ENCODE measurements around the gene TAF1D.
A peak's percentile ranks its signal among the peaks of the same experiment; 100 is the strongest.

The TAF1D gene

GRCh38 chr11:93720522-93720921 is 20.8 kb downstream of the TAF1D start:
- no peak for DNase-seq (ENCODE audit: low read depth)

GRCh38 chr11:93719310-93719709 is 22.0 kb downstream of the TAF1D start:
- DNase-seq (ENCODE audit: low read depth), result no peak

DNA sequence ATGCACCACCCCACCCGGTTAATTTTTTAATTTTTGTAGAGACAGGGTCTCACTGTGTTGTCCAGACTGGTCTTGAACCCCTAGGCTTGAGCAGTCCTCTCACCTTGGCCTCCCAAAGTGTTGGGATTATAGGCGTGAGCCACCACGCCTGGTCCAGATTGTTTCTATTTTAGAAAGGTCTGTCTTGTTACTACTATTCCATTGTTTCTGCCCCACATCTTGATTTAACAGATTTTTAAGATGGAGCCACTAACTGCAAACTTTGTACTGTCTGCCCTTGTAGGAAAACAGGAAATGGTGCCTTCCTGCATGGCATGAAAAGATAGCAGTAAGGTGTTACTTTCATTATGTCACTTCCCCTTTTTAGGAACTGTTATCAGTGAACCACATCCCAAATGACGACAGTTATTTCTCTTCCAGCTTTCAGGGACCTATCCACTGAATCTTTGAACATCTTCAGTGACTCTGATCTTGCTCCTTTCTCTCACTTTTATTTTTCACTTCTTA is 23.2 kb downstream of the TAF1D start:
- no peak for DNase-seq (ENCODE audit: low read depth)

DNA sequence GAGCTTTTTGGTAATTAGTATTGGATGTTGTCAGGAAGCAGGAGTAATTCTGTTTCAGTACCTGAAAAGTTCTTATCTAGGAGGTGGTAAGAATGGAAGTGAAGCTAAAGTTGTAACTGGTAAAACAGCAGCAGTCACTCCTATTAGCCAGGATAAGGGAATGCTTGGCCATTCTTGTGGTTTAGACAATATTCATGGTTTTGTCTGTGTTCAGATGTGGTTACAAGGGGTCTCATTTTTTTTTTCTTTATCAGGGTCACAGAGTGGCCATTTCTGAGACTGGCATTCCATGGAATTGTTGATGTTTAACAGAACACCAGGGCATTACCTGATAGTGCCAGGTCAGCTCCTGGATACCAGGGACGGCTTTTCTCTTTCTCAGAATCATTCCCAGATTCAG is 23.8 kb downstream of the TAF1D start:
- no peak for DNase-seq (ENCODE audit: low read depth)

- no peak for DNase-seq (ENCODE audit: low read depth)
Observed at GRCh38 chr11:93715797-93716396, 25.4 kb downstream of the TAF1D start.

GRCh38 chr11:93712678-93713077 is 28.6 kb downstream of the TAF1D start:
- no peak for DNase-seq (ENCODE audit: low read depth)

GRCh38 chr11:93710239-93710638 is 31.1 kb downstream of the TAF1D start:
- no peak for DNase-seq (ENCODE audit: low read depth)

DNA sequence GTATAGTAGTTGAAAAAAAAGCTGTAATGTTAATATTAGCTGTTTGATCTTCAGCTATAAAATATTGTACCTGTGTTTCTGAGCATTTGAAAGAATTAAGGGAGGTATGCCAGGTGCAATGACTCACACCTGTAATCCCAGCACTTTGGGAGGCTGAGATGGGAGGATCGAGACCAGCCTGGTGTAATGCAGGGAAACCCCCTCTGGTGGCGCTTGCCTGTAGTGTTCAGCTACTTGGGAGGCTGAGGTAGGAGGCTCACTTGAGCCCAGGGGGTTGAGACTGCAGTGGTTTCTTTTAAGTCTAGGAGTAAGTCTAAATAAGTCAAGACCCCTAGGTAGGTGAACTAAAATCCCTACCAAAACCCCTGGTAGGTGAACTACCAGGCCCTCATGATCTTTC is 37.1 kb downstream of the TAF1D start:
- no peak for DNase-seq (ENCODE audit: low read depth)

GRCh38 chr11:93700830-93701229 is 40.5 kb downstream of the TAF1D start:
- no peak for DNase-seq (ENCODE audit: low read depth)

DNA sequence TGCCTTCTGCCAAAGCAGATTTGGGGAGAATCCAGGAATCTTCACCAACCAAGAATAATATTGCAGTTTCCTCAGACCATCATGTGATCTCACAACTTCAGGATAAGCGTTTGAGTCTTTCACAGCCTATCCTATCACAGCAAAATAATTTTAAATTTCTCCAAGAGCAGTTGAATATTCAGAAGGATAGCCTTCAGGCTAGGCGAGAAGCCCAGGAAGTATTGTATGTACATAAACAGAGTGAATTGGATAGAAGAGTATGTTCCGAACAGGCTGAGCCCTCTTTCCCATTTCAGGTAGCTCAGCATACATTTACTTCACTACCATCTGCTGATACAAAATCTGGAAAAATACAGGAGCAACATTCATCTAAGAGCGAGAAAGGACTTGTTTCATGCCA is 43.7 kb downstream of the TAF1D start:
- no peak for DNase-seq (ENCODE audit: low read depth)

DNA sequence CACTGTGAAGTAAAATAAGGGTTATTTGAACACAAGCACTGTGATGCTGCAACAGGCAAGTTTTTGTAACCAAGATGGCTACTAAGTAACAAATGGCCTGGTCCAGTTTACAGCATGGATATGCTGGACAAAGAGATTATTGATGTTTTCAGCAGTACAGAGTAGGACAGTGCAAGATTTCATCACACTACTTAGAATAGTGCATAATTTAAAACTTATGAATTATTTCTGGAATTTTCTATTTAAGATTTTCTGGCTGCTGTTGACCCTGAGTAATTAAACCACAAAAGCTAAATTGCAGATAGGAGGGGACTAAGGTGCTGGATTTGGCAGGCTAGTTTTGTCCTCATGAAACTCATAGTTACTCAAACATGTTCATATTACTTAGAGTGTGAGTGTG is 46.7 kb downstream of the TAF1D start:
- peak; percentile 6 for DNase-seq (ENCODE audit: low read depth)

GRCh38 chr11:93694109-93694508 is 47.2 kb downstream of the TAF1D start:
- DNase-seq (ENCODE audit: low read depth), result no peak

DNA sequence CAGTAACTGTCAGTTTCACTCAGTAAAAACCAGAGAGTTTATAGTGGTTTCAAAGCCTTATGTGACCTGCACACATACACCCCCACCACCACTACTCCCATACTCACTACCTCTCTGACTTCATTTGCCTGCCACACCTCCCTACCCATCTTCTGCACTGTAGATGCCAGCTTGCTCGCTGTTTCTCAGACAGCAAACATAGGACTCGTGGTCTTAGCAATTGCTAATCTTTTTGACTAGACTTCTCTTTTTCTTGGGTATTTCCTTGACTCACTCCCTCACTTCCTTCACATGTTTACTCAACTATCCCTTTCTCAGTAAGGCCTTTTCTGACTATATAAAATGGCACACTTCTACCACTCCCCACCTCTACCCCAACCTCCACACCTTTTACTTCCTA is 52.1 kb downstream of the TAF1D start:
- DNase-seq (ENCODE audit: low read depth), result no peak

GRCh38 chr11:93686812-93687211 is 54.5 kb downstream of the TAF1D start:
- no peak for DNase-seq (ENCODE audit: low read depth)

- no peak for DNase-seq (ENCODE audit: low read depth)
Observed at GRCh38 chr11:93686226-93686625, 55.1 kb downstream of the TAF1D start.

Measured in GM04504 (cell line).